Spleen (tissue), 11 donors: ENCODE measurements around the gene UTP14C. TPM values are rescaled to one million over a fixed set of nuclear protein-coding genes. Genes with fewer than 3 reads are reported as not detected.

Experiments
- DNase-seq: peaks from one replicate; pipeline ENCODE4 v3.0.0-alpha.2; 2020
- H3K27ac ChIP-seq, 8 donors: fragments of 200-600 bp; sonication (generic) in 7 of 8; 1 replicate in 4 of 8; 2 replicates in 4 of 8; pipeline versions ENCODE4 v1.5.0 to v1.8.0; 2016 to 2021; ENCODE audit warnings: inconsistent platforms in 4 of 8, mild to moderate bottlenecking in 4 of 8, moderate library complexity in 1 of 8
- H3K27me3 ChIP-seq, 7 donors: fragments of 200-600 bp; sonication (generic) in 6 of 7; replicated peaks in 1 of 7; 1 replicate in 4 of 7; 2 replicates in 3 of 7; pipeline versions ENCODE4 v1.5.0 to v1.8.0; 2016 to 2021; ENCODE audit warnings: inconsistent platforms in 3 of 7, mild to moderate bottlenecking in 1 of 7
- H3K36me3 ChIP-seq, 6 donors: fragments of 200-600 bp; sonication (generic) in 5 of 6; 1 replicate in 4 of 6; 2 replicates in 2 of 6; pipeline versions ENCODE4 v1.5.0 to v1.8.0; 2016 to 2021; ENCODE audit warnings: inconsistent platforms in 2 of 6
- H3K4me1 ChIP-seq, 6 donors: fragments of 200-600 bp; sonication (generic) in 5 of 6; 1 replicate in 3 of 6; 2 replicates in 3 of 6; pipeline versions ENCODE4 v1.5.0 to v1.8.0; 2016 to 2021; ENCODE audit warnings: inconsistent platforms in 3 of 6
- H3K4me3 ChIP-seq, 8 donors: fragments of 200-600 bp; sonication (generic) in 7 of 8; 1 replicate in 4 of 8; 2 replicates in 4 of 8; pipeline versions ENCODE4 v1.5.0 to v1.8.0; 2016 to 2021; ENCODE audit warnings: inconsistent platforms in 4 of 8, mild to moderate bottlenecking in 4 of 8, moderate library complexity in 2 of 8
- H3K9me3 ChIP-seq, 8 donors: fragments of 200-600 bp; sonication (generic) in 7 of 8; 1 replicate in 4 of 8; 2 replicates in 4 of 8; pipeline versions ENCODE4 v1.5.0 to v1.8.0; 2016 to 2021; ENCODE audit warnings: inconsistent platforms in 4 of 8
- CTCF ChIP-seq, 11 experiments: fragments of 200-600 bp in 7 of 11; fragments of 450-650 bp in 4 of 11; sonication (generic) in 4 of 11; IDR thresholded peaks in 8 of 11; conservative IDR thresholded peaks in 3 of 11; 1 replicate in 7 of 11; 2 replicates in 4 of 11; pipeline versions ENCODE4 v1.4.0 to v1.8.0; 2016 to 2021; ENCODE audit warnings: antibody characterized with exemption in 11 of 11, inconsistent platforms in 4 of 11, mild to moderate bottlenecking in 1 of 11
- POLR2A ChIP-seq, 3 donors: fragments of 450-650 bp; IDR thresholded peaks; one replicate each; pipeline ENCODE4 v1.5.1; 2017; ENCODE audit warnings: antibody characterized with exemption in 3 of 3, mild to moderate bottlenecking in 1 of 3
- POLR2AphosphoS5 ChIP-seq, 3 donors: sonication (generic); formaldehyde crosslinking; IDR thresholded peaks; one replicate each; pipeline ENCODE4 v1.5.1; 2017; ENCODE audit warnings: antibody characterized with exemption in 3 of 3
- WGBS, 5 donors: extraction: QIAGEN DNeasy Blood & Tissue Kit in 3 of 5; methylation state at CpG; one replicate each; pipeline versions ENCODE4 v1.1.5 to v1.1.7; 2013 to 2018; 5-methylcytosine and 5-hydroxymethylcytosine counted together
- intact Hi-C: fragments of 100-400 bp; cut with DNase I; formaldehyde crosslinking; loops from one replicate; pipeline ENCODE4 v1.15.0; 2023; ENCODE audit warnings: low total_unique reads
- polyA plus RNA-seq, 3 donors: library from polyadenylated mRNA; stranded (reverse); fragments of 200-250 nt; gene quantifications; one replicate each; pipeline ENCODE4 v1.2.1, GENCODE V29; 2013
- total RNA-seq, 7 donors: library from RNA; depleted of rRNA in 3 of 7; stranded (reverse); fragments of >200 nt in 3 of 7; fragmentation: NEBNext Ultra II Directional in 4 of 7; extraction: Animal tissue kit (Norgen Biotek cat#: 25700) in 4 of 7; gene quantifications; one replicate each; pipeline versions ENCODE4 v1.1.0 to v1.2.1, GENCODE V29; 2016 to 2021
- donor health status: healthy with polysubstance abuse.
- donor health status: DM: no; HTN: no; CAD: no; lungs with moderate emphysema.
- donor health status: DM: no; HTN: no; CAD: no.
- donor health status: Bipolar disorder and iron deficiency.
- donor health status: healthy.
- donor health status: DM: no; HTN: no; CAD: no.
- donor health status: DM: yes; HTN: yes; CAD: no.

UTP14C gene
- total and polyA plus RNA-seq, 10 donors, result 2.2 to 20.2 (median 15.0) TPM

DNA sequence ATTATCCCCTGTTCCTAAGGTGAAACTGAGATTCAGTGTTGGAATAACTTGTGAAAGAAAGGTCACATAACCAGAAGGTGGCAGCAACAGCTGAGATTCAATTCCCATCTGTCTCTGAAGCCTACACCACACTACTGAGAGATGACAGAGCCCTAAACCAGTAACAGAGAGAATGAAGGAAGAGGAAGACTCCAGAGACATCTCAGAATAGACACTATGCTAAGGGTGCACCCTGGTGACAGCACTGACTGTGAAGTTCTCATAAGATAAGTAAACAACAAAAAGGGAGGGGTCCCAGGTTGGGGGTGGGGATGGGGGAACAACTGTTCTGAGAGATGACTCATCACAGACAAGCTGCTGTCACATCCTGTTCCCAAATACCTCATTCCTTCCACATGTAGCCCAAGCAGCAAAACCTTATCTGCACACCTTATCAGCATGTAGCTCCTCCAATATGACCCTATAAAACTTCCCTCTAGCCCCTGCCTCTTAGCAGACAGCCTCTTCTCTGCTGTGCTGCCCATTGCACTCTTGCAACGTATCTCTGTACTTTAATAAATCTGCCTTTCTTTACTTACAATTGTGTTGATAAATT lies 46.5 kb downstream of the UTP14C start:
- 85 to 93% (median 87%) methylated on average over 1 of the region's 1 CpG for WGBS, 5 donors
- intact Hi-C loops, result no loop called here
- Histone ChIP-seq H3K9me3 (peaks cover 0 to 59% (median 41%) of the 10 kb centered on the region in 8 donors), H3K4me1 (no peaks in the 10 kb centered on the region), H3K36me3 (no peaks in the 10 kb centered on the region), H3K4me3 (no peak overlapping the region), H3K27me3 (peaks cover 0 to 12% (median 0%) of the 10 kb centered on the region in 7 donors), H3K27ac (no peak overlapping the region)
- TF ChIP-seq POLR2AphosphoS5 (IDR thresholded peaks at IDR 0.05) (no peak), CTCF (IDR thresholded peaks at IDR 0.05 in 8 of 11, conservative IDR thresholded peaks at IDR 0.05 in 3 of 11) (no peak), POLR2A (IDR thresholded peaks at IDR 0.05) (no peak)
- no peak for DNase-seq

Other genes starting within 250 kb of the UTP14C start
- gene DHRS12, start 220.5 kb upstream of the UTP14C start, total RNA-seq, result 10 to 100 TPM; 11.3 to 22.8 (median 17.8) TPM
- gene DHRS12, start 220.5 kb upstream of the UTP14C start, polyA plus RNA-seq, result 10 to 100 TPM; 13.5 to 18.8 (median 15.1) TPM
- 1 to 10 TPM in 5 of 7 donors, under 1 TPM in 2; 0.39 to 3.3 (median 1.7) TPM for gene TMEM272, start 179.5 kb upstream of the UTP14C start, total RNA-seq
- gene TMEM272, start 179.5 kb upstream of the UTP14C start, polyA plus RNA-seq, result under 1 TPM; 0.03 to 0.20 (median 0.06) TPM
- gene CCDC70, start 162.7 kb upstream of the UTP14C start, total RNA-seq, result not detected
- not detected for gene CCDC70, start 162.7 kb upstream of the UTP14C start, polyA plus RNA-seq
- gene ATP7B, start 13.2 kb upstream of the UTP14C start, total RNA-seq, result 1 to 10 TPM; 1.4 to 3.7 (median 2.8) TPM
- under 1 TPM; 0.17 to 0.32 (median 0.24) TPM for gene ATP7B, start 13.2 kb upstream of the UTP14C start, polyA plus RNA-seq
- gene ALG11, start 12.3 kb upstream of the UTP14C start, total RNA-seq, result 10 to 100 TPM; 23.1 to 32.2 (median 29.1) TPM
- gene ALG11, start 12.3 kb upstream of the UTP14C start, polyA plus RNA-seq, result 1 to 10 TPM; 3.0 to 7.8 (median 3.1) TPM
- under 1 TPM in 3 of 7 donors, not detected in 4; 0.10 to 0.30 (median 0.26) TPM for gene NEK5, start 104.4 kb downstream of the UTP14C start, total RNA-seq
- under 1 TPM; 0.04 to 0.11 (median 0.06) TPM for gene NEK5, start 104.4 kb downstream of the UTP14C start, polyA plus RNA-seq
- 10 to 100 TPM in 5 of 7 donors, 1 to 10 TPM in 2; 6.7 to 21.1 (median 10.5) TPM for gene NEK3, start 134.9 kb downstream of the UTP14C start, total RNA-seq
- gene NEK3, start 134.9 kb downstream of the UTP14C start, polyA plus RNA-seq, result 10 to 100 TPM; 13.2 to 41.4 (median 25.4) TPM